Stimulated activated CD8-positive, alpha-beta memory T cell treated with anti-CD3 and anti-CD28 coated beads, Interleukin-4, amount 100 ng/mL, for 24 hours (primary cell): ENCODE results near the gene LXN.
A peak's percentile ranks its signal among the peaks of the same experiment; 100 is the strongest.

Source experiments
- DNase-seq: peaks from one replicate; pipeline ENCODE4 v3.0.0-alpha.2; 2020; ENCODE audit warnings: low read depth

The LXN gene

GRCh38 chr3:158668506-158668905 is 3.9 kb downstream of the LXN start:
- no peak for DNase-seq

GRCh38 chr3:158666416-158666815 is 6.0 kb downstream of the LXN start:
- DNase-seq = no peak

GRCh38 chr3:158663832-158664231 is 8.6 kb downstream of the LXN start:
- no peak for DNase-seq

GRCh38 chr3:158663246-158663645 is 9.2 kb downstream of the LXN start:
- DNase-seq = no peak

- DNase-seq = no peak
These were observed 11.7 kb downstream of the LXN start for GRCh38 chr3:158660711-158661110.

- peak; percentile 23 for DNase-seq
These were observed 12.8 kb downstream of the LXN start for GRCh38 chr3:158659454-158660237.

- no peak for DNase-seq
These were observed 13.6 kb downstream of the LXN start for GRCh38 chr3:158658889-158659288.

GRCh38 chr3:158652463-158652862 is 20.0 kb downstream of the LXN start:
- DNase-seq = no peak

- DNase-seq = no peak
These were observed 21.3 kb downstream of the LXN start for GRCh38 chr3:158651192-158651591.

GRCh38 chr3:158649791-158650190 is 22.7 kb downstream of the LXN start:
- no peak for DNase-seq

GRCh38 chr3:158644345-158644908 is 28.0 kb downstream of the LXN start, which contains the start of gene GFM1:
TSS of gene GFM1 (plus strand) at chr3:158644527. CDS start at chr3:158644635, 108 bp downstream.
- peak; percentile 80 for DNase-seq

- no peak for DNase-seq
These were observed 29.8 kb downstream of the LXN start for GRCh38 chr3:158642474-158643210.

GRCh38 chr3:158642005-158642404 is 30.4 kb downstream of the LXN start:
- DNase-seq = no peak

GRCh38 chr3:158640646-158641045 is 31.8 kb downstream of the LXN start:
- DNase-seq = no peak

- no peak for DNase-seq
These were observed 40.5 kb downstream of the LXN start for GRCh38 chr3:158631981-158632380.

GRCh38 chr3:158625881-158626280 is 46.6 kb downstream of the LXN start:
- DNase-seq = no peak

GRCh38 chr3:158617982-158618875 is 54.2 kb downstream of the LXN start:
- no peak for DNase-seq
